Glomerular endothelial cell (primary cell): ENCODE measurements around the gene KRT16. TPM values are rescaled to one million over a fixed set of nuclear protein-coding genes. Genes with fewer than 3 reads are reported as not detected.
"Not testable (repeated sequence)": the region's sequence is repeated elsewhere in the genome, so short reads cannot be mapped to it uniquely, and the experiment has no call there.

Source experiments
- DNase-seq: peaks from one replicate; pipeline ENCODE4 v3.0.0-alpha.2; 2011; ENCODE audit warnings: low read depth, low spot score; ENCODE audit errors: extremely low read depth
- total RNA-seq: library from RNA; depleted of rRNA; stranded (reverse); fragments of >200 nt; gene quantifications from 2 replicates; pipeline ENCODE4 v1.2.3, GENCODE V29; 2015

KRT16 gene
- total RNA-seq, 1 donor from 2014 or later = not detected

GRCh38 chr17:41585301-41586056, 27.1 kb downstream of the KRT16 start:
- no peak for DNase-seq

- DNase-seq = not testable (repeated sequence)
These were observed 28.1 kb downstream of the KRT16 start for GRCh38 chr17:41584331-41584927.

GRCh38 chr17:41583137-41584127, 29.1 kb downstream of the KRT16 start:
- no peak for DNase-seq

GRCh38 chr17:41582061-41582968, 30.3 kb downstream of the KRT16 start:
- not testable (repeated sequence) for DNase-seq

- DNase-seq = no peak
These were observed 31.1 kb downstream of the KRT16 start for GRCh38 chr17:41581366-41582060.

GRCh38 chr17:41580687-41581365, 31.7 kb downstream of the KRT16 start:
- DNase-seq = no peak

GRCh38 chr17:41580244-41580575, 32.4 kb downstream of the KRT16 start:
- DNase-seq = no peak

GRCh38 chr17:41579484-41580243, 32.9 kb downstream of the KRT16 start:
- peak; percentile 63 for DNase-seq

- no peak for DNase-seq
These were observed 33.6 kb downstream of the KRT16 start for GRCh38 chr17:41578971-41579370.

- no peak for DNase-seq
These were observed 34.0 kb downstream of the KRT16 start for GRCh38 chr17:41578538-41578937.

GRCh38 chr17:41576740-41577139, 35.8 kb downstream of the KRT16 start:
- not testable (repeated sequence) for DNase-seq

- no peak for DNase-seq
These were observed 37.2 kb downstream of the KRT16 start for GRCh38 chr17:41575336-41575735.

GRCh38 chr17:41571561-41572434, 40.8 kb downstream of the KRT16 start, which contains the start of gene KRT9:
Gene KRT9, minus strand, starts transcription at chr17:41572059. Its CDS starts 67 bp downstream, at chr17:41571992.
- DNase-seq = no peak

- no peak for DNase-seq
These were observed 45.2 kb downstream of the KRT16 start for GRCh38 chr17:41567317-41567716.

GRCh38 chr17:41565338-41565737, 47.2 kb downstream of the KRT16 start:
- no peak for DNase-seq

GRCh38 chr17:41563607-41564170, 48.9 kb downstream of the KRT16 start:
- DNase-seq = no peak

- no peak for DNase-seq
These were observed 51.0 kb downstream of the KRT16 start for GRCh38 chr17:41561554-41561953.
